Stimulated activated CD8-positive, alpha-beta memory T cell treated with anti-CD3 and anti-CD28 coated beads, Interleukin-12 subunit alpha, Interleukin-12 subunit beta, amount 100 ng/mL, for 4 hours (primary cell): ENCODE measurements around the gene SPRN.
"Not testable (repeated sequence)": the region's sequence is repeated elsewhere in the genome, so short reads cannot be mapped to it uniquely, and the experiment has no call there.

ENCODE experiments used
- DNase-seq: peaks from one replicate; pipeline ENCODE4 v3.0.0-alpha.2; 2020; ENCODE audit warnings: low read depth

The SPRN gene

GRCh38 chr10:133439517-133440461 is 15.4 kb upstream of the SPRN start:
- DNase-seq = no peak

GRCh38 chr10:133438711-133439273 is 14.4 kb upstream of the SPRN start:
- DNase-seq = no peak

- not testable (repeated sequence) for DNase-seq
Observed at GRCh38 chr10:133432789-133433188, 8.4 kb upstream of the SPRN start.

GRCh38 chr10:133431888-133432613 is 7.6 kb upstream of the SPRN start:
- DNase-seq = not testable (repeated sequence)

- not testable (repeated sequence) for DNase-seq
Observed at GRCh38 chr10:133429571-133429970, 5.1 kb upstream of the SPRN start.

- not testable (repeated sequence) for DNase-seq
Observed at GRCh38 chr10:133424102-133424501, 323 bp downstream of the SPRN start.

- DNase-seq = no peak
Observed at GRCh38 chr10:133422807-133423771, 1.3 kb downstream of the SPRN start.

- DNase-seq = no peak
Observed at GRCh38 chr10:133422223-133422806, 2.1 kb downstream of the SPRN start.

- DNase-seq = no peak
Observed at GRCh38 chr10:133421336-133422222, 2.8 kb downstream of the SPRN start.

GRCh38 chr10:133420579-133420978 is 3.8 kb downstream of the SPRN start:
- no peak for DNase-seq

- no peak for DNase-seq
Observed at GRCh38 chr10:133420028-133420427, 4.4 kb downstream of the SPRN start.

GRCh38 chr10:133419211-133419950 is 5.0 kb downstream of the SPRN start:
- DNase-seq = no peak

- no peak for DNase-seq
Observed at GRCh38 chr10:133418289-133418993, 6.0 kb downstream of the SPRN start.

- DNase-seq = no peak
Observed at GRCh38 chr10:133415752-133416151, 8.7 kb downstream of the SPRN start.

GRCh38 chr10:133414401-133414800 is 10.0 kb downstream of the SPRN start:
- not testable (repeated sequence) for DNase-seq

- no peak for DNase-seq
Observed at GRCh38 chr10:133412381-133412711, 12.1 kb downstream of the SPRN start.

GRCh38 chr10:133411523-133412380 is 12.7 kb downstream of the SPRN start:
- no peak for DNase-seq
